GM18499 (cell line): Measurements from ENCODE around the gene SMDT1.
A peak's percentile ranks its signal among the peaks of the same experiment; 100 is the strongest.

Source experiments
- ATAC-seq: cut with Tn5 transposase; IDR thresholded peaks from one replicate; pipeline ENCODE4 v1.9.1; 2021; ENCODE audit warnings: moderate number of reproducible peaks; ENCODE audit not compliant: insufficient read depth, unreplicated experiment

Gene SMDT1, protein sequence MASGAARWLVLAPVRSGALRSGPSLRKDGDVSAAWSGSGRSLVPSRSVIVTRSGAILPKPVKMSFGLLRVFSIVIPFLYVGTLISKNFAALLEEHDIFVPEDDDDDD

DNA sequence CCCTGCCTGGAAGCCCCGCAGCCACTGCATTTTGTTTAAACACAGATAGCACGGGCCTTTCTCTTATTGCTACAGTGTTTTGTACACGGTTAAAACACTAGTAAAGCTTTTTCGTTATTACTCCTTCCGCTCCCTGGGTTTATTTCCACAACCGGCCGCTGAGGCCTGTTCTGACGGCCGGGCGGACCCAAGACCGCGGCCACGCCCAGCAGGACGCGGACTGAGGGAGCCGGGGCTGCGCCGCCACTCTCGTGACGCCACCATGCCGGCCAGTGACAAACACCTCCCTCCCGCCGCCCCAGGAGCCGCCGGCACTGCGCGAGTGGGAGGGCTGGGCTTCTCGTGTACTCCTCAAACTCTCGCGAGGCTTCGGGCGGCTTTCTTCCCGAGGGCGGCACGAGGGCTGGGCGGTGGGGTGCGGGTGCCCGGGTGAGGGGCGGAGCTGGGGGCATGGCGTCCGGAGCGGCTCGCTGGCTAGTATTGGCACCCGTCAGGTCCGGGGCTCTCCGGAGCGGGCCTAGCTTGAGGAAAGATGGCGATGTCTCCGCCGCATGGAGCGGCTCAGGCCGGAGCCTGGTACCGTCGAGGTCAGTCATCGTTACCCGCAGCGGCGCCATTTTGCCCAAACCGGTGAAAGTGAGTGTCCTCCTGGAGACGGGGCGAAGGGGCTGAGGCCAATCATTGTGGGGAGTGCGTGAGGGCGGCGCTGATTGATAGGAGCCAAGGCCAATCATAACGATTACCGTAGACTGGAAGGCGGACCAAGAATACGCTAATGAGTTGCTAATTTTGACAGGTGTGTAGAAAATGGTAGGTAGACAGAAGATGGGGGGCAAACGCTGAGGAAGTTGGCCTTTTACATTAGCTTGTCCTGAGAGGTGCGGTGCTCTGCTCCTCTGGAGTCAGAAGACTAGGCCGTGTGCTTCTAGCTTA lies at the start of gene SMDT1:
SMDT1 (plus strand) TSS at position 382 of the 933 bp plus-strand sequence; CDS start at position 451, 69 bp downstream.
- ATAC-seq, result peak; percentile 74

DNA sequence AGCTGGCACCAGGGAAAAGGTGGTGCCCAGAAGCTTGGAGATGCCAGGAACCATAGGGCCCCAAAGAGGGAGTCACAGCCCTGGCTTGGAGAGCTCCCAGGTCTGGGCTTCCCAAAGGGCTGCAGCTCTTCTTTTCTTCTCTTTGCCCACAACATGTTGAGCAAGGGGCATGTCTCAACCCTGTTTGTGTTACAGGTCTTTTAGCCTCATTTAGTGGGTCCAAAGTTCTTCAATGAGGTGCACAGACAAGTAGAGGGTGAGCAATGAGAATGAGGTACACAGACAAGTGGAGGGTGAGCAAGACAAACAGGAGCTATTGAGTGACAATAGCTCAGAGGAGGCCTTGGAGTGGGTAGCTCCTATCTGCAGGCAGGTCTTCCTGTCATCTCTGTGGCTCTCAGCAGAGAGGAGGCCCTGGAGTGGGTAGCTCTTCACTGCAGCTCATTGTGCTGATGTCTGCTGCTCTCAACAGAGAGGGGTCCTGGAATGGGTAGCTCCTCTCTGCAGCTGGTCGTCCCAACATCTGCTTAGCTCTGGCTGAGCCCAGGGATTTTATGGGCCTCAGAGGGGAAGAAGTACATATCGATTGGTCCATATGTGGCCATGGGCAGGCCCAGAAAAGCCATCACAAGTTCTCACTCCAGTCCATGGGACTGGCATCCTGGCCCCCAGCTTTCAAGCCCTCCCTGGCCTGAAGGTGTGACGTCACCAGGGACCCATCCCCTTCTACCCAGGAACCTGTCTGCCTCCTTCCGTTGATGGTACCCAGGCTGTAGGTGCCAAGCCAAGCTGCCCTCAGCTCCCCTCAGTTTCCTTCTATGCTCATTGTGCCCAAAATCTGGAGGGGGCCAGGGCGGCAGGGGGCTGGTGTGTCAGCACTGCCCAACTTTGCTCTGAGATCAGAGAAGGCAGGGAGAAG lies 46.0 kb upstream of the SMDT1 start:
- ATAC-seq, result no peak

DNA sequence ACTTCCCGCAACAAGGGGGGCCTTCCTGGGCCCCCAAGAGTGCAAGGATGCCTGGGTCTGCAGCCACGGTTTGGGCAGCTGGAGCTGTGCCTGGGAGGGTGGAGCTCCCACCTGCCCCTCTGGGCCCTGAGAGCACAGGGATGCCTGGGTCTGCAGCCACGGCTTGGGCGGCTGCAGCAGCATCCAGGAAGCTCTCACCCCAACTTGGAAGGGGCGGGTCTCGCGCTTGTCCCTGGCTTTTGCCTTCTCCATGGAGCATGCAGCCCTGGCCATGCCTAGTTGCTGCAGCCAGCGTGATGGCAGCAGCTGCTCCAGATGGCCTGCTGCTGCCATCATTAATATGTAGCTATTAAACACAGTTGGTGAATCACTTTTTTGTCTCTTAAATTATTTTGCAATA lies 44.2 kb upstream of the SMDT1 start:
- ATAC-seq, result no peak

DNA sequence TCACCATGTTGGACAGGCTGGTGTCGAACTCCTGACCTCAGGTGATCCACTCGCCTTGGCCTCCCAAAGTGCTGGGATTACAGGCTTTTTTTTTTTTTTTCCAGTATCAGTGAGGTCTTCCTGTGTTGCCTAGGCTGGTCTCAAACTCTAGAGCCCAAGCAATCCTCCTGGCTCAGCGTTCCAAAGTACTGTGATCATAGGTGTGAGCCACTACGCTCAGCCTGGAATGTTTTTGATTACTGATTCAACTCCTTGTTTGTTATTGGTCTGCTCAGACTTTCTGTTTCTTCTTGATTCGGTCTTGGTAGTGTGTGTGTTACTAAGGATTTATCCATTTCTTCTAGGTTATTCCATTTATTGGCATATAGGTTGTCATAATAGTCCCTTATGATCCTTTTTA lies 40.2 kb upstream of the SMDT1 start:
- ATAC-seq, result no peak

DNA sequence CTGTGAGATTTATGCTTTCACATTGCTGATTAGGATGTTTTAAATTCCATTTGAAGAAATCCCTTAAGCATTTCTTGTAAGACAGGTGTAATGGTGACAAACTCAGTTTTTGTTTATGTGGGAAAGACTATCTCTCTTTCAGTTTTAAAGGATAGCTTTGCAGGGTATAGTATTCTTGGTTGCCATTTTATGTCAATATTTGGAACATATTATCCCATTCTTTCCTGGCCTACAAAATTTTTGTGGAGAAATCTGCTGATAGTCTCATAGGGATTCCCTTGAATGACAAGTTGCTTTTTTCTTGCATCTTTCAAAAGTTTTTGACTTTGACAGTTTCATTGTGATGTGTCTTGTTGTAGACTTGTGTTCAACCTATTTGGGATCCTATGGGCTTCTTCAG lies 37.7 kb upstream of the SMDT1 start:
- no peak for ATAC-seq

DNA sequence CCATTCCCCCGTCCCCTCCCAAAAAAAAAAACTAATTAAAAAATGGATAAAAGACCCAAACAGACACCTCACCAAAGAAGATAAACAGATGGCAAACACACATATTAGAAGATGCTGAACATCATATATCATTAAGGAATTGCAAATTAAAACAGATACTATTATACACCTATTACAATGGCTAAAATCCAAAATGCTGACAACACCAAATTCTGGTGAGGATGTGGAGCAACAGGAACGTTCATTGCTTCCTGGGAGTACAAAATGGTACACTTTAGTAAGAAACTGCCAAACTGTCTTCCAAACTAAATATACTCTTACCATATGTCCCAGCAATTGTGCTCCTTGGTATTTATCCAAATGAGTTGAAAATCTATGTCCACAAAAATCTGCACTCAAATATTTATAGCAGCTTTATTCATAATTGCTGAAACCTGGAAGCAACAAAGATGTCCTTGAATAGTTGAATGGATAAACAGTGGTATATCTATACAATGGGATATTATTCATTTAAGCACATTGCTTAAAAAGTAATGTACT lies 28.8 kb upstream of the SMDT1 start:
- ATAC-seq, result no peak

DNA sequence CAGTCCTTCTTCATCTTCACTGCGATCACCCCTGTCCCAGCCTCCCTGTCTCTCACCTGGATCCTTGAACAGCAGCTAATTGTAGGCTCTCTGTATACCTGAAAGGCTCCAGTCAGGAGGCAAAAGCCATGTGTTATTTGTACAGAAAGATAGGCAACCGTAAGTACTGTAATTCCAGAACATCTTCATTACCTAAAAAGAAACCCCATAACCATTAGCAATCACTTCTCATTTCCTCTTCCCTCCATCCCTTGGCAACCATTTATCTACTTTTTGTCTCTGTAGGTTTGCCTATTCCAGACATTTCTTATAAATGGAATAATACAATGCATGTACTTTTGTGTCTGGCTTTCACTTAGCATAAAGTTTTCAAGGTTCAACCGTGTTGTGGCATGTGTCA lies 26.7 kb upstream of the SMDT1 start:
- no peak for ATAC-seq

DNA sequence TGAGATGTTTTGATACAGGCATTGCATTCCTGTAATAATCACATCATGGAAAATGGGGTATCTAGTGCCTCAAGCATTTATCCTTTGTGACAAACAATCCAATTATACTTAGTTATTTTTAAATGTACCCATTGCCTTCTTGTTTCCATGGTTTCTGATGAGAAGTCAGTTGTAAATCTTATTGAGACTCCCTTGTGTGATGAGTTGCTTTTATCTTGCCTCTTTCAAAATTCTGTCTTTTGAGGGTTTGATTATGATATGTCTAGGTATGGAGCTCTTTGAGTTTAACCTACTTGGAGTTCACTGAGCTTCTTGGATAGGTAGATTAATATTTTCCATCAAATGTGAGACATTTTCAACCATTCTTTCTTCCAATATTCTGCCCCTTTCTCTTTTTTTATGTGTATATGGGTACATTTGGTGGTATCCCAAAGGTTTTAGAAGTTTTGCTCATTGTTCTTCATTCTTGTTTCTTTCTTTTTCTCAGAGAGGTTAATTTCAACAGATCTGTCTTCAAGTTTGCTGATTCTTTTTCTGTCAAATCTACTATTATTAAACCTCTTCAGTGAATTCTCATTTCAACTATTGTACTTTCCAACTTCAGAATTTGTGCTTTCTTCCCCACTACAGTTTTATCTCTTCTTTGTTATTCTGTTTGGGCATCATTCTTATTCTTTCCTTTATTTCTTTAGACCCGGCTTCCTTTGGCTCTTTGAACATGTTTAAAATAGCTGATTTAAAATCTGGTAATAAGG lies 22.6 kb upstream of the SMDT1 start:
- no peak for ATAC-seq

DNA sequence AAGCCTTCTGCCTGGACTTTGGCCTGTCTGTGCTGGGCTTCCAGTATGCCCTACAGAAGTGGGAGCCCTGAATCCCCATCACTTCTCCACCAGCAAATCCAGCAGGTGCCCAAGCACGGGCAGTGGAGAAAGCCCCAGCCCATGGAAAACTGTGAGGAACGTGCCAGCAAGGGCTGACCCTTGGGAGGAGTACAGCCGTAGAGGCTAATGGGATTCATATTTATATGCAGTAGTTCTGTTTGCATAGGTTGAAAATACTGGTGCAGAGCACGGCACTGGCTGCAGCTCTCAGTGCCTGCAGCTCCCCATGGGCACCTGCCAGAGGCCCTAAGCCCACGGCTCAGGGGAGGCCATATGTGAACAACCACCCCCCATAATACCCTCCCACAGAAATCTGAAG lies 19.0 kb upstream of the SMDT1 start:
- no peak for ATAC-seq

DNA sequence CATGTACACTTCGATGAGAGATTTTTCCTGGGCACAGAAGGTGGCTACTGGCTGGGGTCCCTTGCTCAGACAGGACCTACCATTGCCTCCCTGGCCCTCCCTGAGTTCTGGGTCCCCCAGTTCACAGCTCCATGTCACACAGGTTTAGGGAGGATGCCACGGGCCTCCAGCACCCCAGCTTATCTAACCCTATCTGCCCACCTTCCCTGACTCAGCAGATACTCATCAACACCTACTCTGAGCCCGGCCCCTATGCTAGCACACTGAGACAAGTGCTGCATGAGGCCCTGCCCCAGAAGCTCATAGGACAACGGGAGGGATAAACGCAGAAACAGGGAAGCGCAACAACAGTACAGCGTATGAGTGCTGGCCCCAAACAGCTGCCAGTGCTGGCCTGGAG lies 18.5 kb upstream of the SMDT1 start:
- ATAC-seq, result no peak

DNA sequence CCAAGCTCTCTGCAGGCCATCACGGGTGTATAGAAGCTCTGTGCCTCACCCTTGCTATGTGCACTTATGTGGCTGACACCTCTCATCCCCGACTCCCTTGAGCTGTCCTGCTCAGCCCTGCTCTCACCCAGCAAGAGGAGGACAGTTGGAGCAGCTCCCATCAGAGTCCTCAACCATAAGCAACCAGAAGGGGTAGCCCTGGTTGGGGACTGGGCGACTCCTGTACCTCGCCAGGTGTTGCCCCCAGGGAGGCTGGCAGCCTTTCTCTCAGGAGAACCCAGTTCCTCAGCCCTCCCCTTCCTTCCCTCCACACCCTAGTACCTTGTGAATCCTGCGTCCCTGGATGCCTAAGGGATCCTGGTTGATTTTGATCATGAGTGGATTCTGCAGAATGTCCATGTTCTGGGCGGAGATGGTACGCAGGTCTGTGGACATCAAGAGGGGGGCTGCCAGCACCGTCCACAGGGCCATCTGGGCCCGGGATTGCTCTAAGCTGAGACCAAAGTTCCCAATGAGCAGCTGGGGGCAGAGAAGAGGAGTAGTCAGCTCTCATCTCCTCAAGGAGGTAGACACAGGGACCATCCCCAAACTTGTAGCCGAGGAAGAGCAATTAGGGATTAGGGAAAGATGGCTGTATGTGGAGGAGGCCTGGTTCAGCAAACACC lies 16.9 kb upstream of the SMDT1 start:
- no peak for ATAC-seq

DNA sequence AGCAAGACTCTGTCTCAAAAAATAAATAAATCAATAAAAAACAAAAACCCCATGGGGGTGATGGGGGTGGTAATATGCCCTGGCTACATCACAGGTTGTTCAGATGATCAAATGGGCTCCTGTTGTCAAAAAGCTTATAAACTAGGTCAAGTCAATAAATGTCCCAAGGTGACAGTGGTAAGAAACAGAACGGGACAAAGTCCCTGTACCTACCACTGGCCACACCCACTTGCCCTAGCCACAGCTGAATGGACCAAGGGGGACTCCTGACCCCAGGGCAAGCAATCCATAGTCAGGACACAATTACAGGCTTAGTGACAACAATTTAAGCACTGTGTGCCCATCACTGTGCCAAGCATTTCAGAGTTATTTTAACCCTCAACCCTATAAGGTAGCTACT lies 14.9 kb upstream of the SMDT1 start:
- ATAC-seq, result no peak

DNA sequence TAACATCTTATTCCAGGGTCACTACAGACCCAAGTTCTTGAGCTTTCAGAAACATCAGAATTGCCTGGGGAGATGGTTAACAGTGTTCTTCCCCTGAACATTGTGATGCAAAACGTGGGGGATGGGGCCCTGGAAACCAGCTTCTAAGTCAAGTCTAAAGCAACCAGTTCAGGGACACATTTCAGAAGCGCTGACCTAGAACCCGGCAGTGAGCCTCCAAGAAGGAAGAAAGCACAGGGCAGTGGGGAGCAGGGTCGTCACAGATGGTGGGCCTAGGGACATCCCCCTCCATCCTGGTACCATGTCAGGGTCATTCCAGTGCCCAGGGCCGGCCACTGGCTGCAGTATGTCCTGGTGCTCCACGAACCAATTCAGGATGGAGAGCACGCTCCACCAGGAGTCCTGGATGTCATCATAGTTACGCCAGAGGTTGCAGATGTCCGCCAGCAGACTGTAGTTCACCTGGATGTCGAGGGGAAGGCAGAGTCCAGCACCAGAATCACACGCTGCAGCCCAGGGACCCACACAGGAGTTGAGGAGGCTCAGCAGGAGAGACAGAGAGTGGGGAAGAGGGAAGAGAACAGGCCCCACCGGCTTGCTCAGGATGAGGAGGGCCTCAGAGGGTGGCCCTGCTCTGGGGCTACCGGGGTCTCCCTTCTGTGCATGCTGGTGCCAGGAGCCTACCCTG lies 13.9 kb upstream of the SMDT1 start:
- no peak for ATAC-seq

DNA sequence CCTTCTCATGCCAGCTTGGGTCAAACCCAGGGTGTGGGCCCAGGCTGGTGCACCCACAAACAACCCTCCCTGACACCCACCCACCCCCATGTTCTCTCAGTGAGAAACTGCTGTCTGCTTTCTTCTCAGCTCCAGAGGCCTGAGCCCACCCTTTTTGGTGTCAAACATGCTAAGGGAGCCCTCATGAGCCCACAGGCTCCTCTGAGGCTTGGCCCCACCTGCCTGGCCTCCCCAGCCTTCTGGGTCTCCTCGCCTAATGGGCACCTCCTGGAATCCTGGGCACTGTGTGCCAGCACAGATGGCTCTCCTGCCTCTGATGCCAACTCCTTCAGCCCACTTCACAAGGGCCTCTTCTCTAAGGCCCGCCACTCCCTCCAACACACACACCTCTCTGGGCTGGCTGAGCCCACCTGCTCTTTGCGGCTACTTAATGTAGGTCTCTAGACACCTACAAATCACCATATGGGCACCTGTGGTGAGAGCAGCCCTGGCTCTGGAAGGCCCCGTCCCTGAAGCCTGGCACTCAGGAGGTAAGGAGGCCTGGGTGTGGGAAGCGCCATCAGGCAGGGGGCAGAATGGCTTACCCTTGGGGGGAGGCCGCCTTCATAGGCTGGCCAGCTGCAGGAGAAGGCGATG lies 13.3 kb upstream of the SMDT1 start:
- no peak for ATAC-seq

DNA sequence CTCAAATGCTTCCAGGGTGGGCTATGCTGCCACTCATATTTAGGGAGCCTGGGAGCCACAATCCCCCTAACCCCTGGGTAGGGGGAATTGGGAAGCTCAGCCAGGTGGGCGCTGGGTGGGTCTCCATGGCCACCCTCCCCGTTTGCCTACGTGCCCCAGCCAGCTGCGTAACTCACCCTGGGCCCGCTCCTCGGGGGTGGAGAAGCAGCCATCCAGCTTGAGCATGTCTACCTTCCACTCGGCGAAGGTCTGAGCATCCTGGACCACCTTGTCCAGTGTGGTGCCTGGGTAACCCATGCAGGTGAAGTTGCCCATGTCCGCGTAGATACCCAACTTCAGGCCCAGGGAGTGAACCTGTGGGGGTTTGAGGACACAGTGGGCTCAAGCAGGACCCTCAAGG lies 12.6 kb upstream of the SMDT1 start:
- ATAC-seq, result no peak

DNA sequence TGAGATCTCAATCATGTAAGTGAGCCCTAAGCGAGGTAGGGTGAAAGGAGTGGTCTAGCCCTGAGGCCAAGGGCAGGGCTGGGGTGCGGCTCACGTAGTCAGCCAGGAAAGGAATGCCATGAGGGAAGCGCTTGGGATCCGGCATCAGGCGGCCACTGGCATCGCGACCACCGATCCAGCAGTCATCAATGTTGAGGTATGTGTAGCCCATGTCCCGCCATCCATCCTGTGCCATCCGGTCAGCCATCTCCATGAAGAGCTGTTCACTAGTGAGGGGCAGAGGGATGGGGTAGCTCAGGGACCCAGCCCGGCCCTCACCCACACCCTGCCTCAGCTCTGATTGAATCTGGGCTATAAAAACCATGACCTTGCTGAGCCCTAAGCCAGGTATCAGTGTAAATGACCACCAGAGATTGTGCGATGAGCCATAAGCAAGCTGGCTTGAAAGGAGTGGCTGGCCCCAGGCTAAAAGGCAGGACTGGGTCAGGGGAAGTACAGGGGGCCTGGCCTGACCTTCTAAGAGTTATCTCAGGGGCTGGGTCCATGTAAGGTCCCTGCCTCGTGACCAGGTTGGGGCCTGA lies 11.7 kb upstream of the SMDT1 start:
- ATAC-seq, result no peak

DNA sequence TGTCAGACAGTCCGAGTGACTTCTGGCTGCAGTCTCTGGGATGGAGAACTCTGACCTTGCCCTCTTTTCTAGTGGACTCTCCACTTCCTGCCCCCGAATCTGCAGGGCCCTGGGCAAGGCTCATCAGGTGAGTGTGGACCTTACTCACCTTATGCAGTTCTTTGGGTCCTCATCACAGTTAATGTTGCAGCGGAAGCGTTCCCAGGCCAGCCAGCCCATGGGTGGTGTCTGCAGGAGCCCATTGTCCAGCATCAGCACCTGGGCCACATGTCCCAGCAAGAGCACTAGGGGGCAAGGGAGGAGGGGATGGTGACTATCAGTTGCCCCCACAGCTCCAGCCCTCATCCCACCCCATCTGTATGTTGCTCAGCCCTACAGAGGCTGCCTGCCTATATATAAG lies 11.2 kb upstream of the SMDT1 start:
- ATAC-seq, result no peak
